Spleen (tissue), 11 donors: ENCODE results near the gene FRAS1. TPM values are rescaled to one million over a fixed set of nuclear protein-coding genes. Genes with fewer than 3 reads are reported as not detected.

Source experiments
- DNase-seq: peaks from one replicate; pipeline ENCODE4 v3.0.0-alpha.2; 2020
- H3K27ac ChIP-seq, 8 donors: fragments of 200-600 bp; sonication (generic) in 7 of 8; 1 replicate in 4 of 8; 2 replicates in 4 of 8; pipeline versions ENCODE4 v1.5.0 to v1.8.0; 2016 to 2021; ENCODE audit warnings: inconsistent platforms in 4 of 8, mild to moderate bottlenecking in 4 of 8, moderate library complexity in 1 of 8
- H3K27me3 ChIP-seq, 7 donors: fragments of 200-600 bp; sonication (generic) in 6 of 7; replicated peaks in 1 of 7; 1 replicate in 4 of 7; 2 replicates in 3 of 7; pipeline versions ENCODE4 v1.5.0 to v1.8.0; 2016 to 2021; ENCODE audit warnings: inconsistent platforms in 3 of 7, mild to moderate bottlenecking in 1 of 7
- H3K36me3 ChIP-seq, 6 donors: fragments of 200-600 bp; sonication (generic) in 5 of 6; 1 replicate in 4 of 6; 2 replicates in 2 of 6; pipeline versions ENCODE4 v1.5.0 to v1.8.0; 2016 to 2021; ENCODE audit warnings: inconsistent platforms in 2 of 6
- H3K4me1 ChIP-seq, 6 donors: fragments of 200-600 bp; sonication (generic) in 5 of 6; 1 replicate in 3 of 6; 2 replicates in 3 of 6; pipeline versions ENCODE4 v1.5.0 to v1.8.0; 2016 to 2021; ENCODE audit warnings: inconsistent platforms in 3 of 6
- H3K4me3 ChIP-seq, 8 donors: fragments of 200-600 bp; sonication (generic) in 7 of 8; 1 replicate in 4 of 8; 2 replicates in 4 of 8; pipeline versions ENCODE4 v1.5.0 to v1.8.0; 2016 to 2021; ENCODE audit warnings: inconsistent platforms in 4 of 8, mild to moderate bottlenecking in 4 of 8, moderate library complexity in 2 of 8
- H3K9me3 ChIP-seq, 8 donors: fragments of 200-600 bp; sonication (generic) in 7 of 8; 1 replicate in 4 of 8; 2 replicates in 4 of 8; pipeline versions ENCODE4 v1.5.0 to v1.8.0; 2016 to 2021; ENCODE audit warnings: inconsistent platforms in 4 of 8
- POLR2A ChIP-seq, 3 donors: fragments of 450-650 bp; IDR thresholded peaks; one replicate each; pipeline ENCODE4 v1.5.1; 2017; ENCODE audit warnings: antibody characterized with exemption in 3 of 3, mild to moderate bottlenecking in 1 of 3
- POLR2AphosphoS5 ChIP-seq, 3 donors: sonication (generic); formaldehyde crosslinking; IDR thresholded peaks; one replicate each; pipeline ENCODE4 v1.5.1; 2017; ENCODE audit warnings: antibody characterized with exemption in 3 of 3
- WGBS, 5 donors: extraction: QIAGEN DNeasy Blood & Tissue Kit in 3 of 5; methylation state at CpG; one replicate each; pipeline versions ENCODE4 v1.1.5 to v1.1.7; 2013 to 2018; 5-methylcytosine and 5-hydroxymethylcytosine counted together
- intact Hi-C: fragments of 100-400 bp; cut with DNase I; formaldehyde crosslinking; loops from one replicate; pipeline ENCODE4 v1.15.0; 2023; ENCODE audit warnings: low total_unique reads
- polyA plus RNA-seq, 3 donors: library from polyadenylated mRNA; stranded (reverse); fragments of 200-250 nt; gene quantifications; one replicate each; pipeline ENCODE4 v1.2.1, GENCODE V29; 2013
- total RNA-seq, 7 donors: library from RNA; depleted of rRNA in 3 of 7; stranded (reverse); fragments of >200 nt in 3 of 7; fragmentation: NEBNext Ultra II Directional in 4 of 7; extraction: Animal tissue kit (Norgen Biotek cat#: 25700) in 4 of 7; gene quantifications; one replicate each; pipeline versions ENCODE4 v1.1.0 to v1.2.1, GENCODE V29; 2016 to 2021
- TF ChIP-seq, protein P1 (sequence below), 11 experiments: fragments of 200-600 bp in 7 of 11; fragments of 450-650 bp in 4 of 11; sonication (generic) in 4 of 11; IDR thresholded peaks in 8 of 11; conservative IDR thresholded peaks in 3 of 11; 1 replicate in 7 of 11; 2 replicates in 4 of 11; pipeline versions ENCODE4 v1.4.0 to v1.8.0; 2016 to 2021; ENCODE audit warnings: antibody characterized with exemption in 11 of 11, inconsistent platforms in 4 of 11, mild to moderate bottlenecking in 1 of 11
- donor health status: healthy with polysubstance abuse.
- donor health status: DM: no; HTN: no; CAD: no; lungs with moderate emphysema.
- donor health status: DM: no; HTN: no; CAD: no.
- donor health status: Bipolar disorder and iron deficiency.
- donor health status: healthy.
- donor health status: DM: no; HTN: no; CAD: no.
- donor health status: DM: yes; HTN: yes; CAD: no.

FRAS1 gene
- total and polyA plus RNA-seq, 10 donors = 0.10 to 3.0 (median 1.3) TPM

DNA sequence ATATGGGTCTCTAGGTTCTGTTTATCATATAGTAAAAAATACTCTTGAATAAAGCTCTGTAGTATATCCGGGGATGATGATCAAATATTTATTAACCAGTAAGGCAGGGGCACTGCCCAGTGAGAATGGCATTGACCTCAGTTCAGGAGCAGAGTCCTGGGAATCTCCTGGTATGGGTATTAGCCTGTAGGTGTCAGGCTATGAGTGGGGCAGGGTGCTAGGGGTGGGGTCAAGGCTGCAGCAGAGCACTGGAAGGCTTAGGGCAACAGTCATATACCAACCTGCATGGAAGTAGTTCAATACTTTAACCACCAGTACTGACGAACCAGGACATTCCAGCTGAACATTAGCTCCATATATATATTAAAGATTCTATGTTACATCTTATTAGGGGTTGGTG lies 274.1 kb downstream of the FRAS1 start:
- Histone ChIP-seq H3K4me3 (no peak overlapping the region), H3K27me3 (no peaks in the 10 kb centered on the region), H3K36me3 (no peaks in the 10 kb centered on the region), H3K9me3 (peaks cover 0 to 4% (median 0%) of the 10 kb centered on the region in 8 donors), H3K27ac (no peak overlapping the region), H3K4me1 (no peaks in the 10 kb centered on the region)
- DNase-seq = no peak
- intact Hi-C loops = no loop called here
- WGBS, 5 donors = 78 to 95% (median 83%) methylated on average over 2 of the region's 2 CpGs
- no peak for TF ChIP-seq POLR2A (IDR thresholded peaks at IDR 0.05)
- TF ChIP-seq, protein P1, sequence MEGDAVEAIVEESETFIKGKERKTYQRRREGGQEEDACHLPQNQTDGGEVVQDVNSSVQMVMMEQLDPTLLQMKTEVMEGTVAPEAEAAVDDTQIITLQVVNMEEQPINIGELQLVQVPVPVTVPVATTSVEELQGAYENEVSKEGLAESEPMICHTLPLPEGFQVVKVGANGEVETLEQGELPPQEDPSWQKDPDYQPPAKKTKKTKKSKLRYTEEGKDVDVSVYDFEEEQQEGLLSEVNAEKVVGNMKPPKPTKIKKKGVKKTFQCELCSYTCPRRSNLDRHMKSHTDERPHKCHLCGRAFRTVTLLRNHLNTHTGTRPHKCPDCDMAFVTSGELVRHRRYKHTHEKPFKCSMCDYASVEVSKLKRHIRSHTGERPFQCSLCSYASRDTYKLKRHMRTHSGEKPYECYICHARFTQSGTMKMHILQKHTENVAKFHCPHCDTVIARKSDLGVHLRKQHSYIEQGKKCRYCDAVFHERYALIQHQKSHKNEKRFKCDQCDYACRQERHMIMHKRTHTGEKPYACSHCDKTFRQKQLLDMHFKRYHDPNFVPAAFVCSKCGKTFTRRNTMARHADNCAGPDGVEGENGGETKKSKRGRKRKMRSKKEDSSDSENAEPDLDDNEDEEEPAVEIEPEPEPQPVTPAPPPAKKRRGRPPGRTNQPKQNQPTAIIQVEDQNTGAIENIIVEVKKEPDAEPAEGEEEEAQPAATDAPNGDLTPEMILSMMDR (IDR thresholded peaks at IDR 0.05 in 8 of 11, conservative IDR thresholded peaks at IDR 0.05 in 3 of 11) = no peak
- TF ChIP-seq POLR2AphosphoS5 (IDR thresholded peaks at IDR 0.05) = no peak

DNA sequence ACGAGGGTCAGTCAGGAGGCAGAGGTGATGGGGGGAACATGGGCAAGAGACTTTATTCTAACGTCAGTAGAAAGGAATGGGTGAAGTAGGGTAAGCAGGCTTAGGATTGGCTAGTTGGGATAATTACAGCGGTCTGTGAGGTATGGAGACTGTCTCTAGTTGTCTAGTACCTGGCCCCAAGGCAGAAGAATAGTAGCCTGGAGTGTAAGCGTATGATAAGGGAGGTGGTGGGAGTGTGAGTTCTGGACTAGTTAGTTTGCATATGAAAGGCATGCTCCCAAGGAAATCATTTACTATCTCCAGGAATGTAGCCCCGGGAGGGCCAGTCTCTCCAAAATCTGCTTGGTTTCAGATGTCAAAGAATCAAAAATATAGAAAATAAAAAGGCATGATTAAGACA lies 274.8 kb downstream of the FRAS1 start:
- Histone ChIP-seq H3K9me3 (peaks cover 0 to 4% (median 0%) of the 10 kb centered on the region in 8 donors), H3K4me3 (no peak overlapping the region), H3K4me1 (no peaks in the 10 kb centered on the region), H3K27me3 (no peaks in the 10 kb centered on the region), H3K27ac (no peak overlapping the region), H3K36me3 (no peaks in the 10 kb centered on the region)
- WGBS, 5 donors = 81 to 89% (median 87%) methylated on average over 5 of the region's 5 CpGs
- no peak for DNase-seq
- TF ChIP-seq, protein P1 (IDR thresholded peaks at IDR 0.05 in 8 of 11, conservative IDR thresholded peaks at IDR 0.05 in 3 of 11) = no peak
- no peak for TF ChIP-seq POLR2A (IDR thresholded peaks at IDR 0.05)
- no peak for TF ChIP-seq POLR2AphosphoS5 (IDR thresholded peaks at IDR 0.05)
- intact Hi-C loops = no loop called here

DNA sequence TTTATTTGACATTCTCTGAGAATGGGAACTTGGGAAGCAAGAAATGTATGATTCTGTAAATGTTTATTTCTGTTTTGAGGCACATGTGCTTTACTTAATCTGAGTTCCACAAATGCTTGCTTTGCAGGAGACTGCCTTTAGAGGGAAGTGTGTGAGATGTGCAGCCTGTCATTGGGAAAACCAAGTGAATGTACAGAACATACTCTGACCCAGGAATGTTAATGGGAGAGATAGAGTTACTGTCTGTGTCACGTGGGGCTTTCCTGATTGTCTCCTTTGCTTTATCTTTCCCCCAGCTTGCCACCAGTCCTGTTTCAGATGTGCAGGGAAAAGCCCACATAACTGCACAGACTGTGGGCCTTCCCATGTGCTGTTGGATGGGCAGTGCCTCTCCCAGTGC lies 275.9 kb downstream of the FRAS1 start:
- TF ChIP-seq POLR2AphosphoS5 (IDR thresholded peaks at IDR 0.05) (no peak), POLR2A (IDR thresholded peaks at IDR 0.05) (no peak)
- TF ChIP-seq, protein P1 (IDR thresholded peaks at IDR 0.05 in 8 of 11, conservative IDR thresholded peaks at IDR 0.05 in 3 of 11) = no peak
- intact Hi-C loops = no loop called here
- H3K4me1 ChIP-seq = no peaks in the 10 kb centered on the region
- no peaks in the 10 kb centered on the region for H3K27me3 ChIP-seq
- DNase-seq = no peak
- H3K27ac ChIP-seq = no peak overlapping the region
- H3K9me3 ChIP-seq = peaks cover 0 to 4% (median 0%) of the 10 kb centered on the region in 8 donors
- H3K4me3 ChIP-seq = no peak overlapping the region
- WGBS, 5 donors = 38 to 88% (median 58%) methylated on average over 1 of the region's 1 CpG
- no peaks in the 10 kb centered on the region for H3K36me3 ChIP-seq

DNA sequence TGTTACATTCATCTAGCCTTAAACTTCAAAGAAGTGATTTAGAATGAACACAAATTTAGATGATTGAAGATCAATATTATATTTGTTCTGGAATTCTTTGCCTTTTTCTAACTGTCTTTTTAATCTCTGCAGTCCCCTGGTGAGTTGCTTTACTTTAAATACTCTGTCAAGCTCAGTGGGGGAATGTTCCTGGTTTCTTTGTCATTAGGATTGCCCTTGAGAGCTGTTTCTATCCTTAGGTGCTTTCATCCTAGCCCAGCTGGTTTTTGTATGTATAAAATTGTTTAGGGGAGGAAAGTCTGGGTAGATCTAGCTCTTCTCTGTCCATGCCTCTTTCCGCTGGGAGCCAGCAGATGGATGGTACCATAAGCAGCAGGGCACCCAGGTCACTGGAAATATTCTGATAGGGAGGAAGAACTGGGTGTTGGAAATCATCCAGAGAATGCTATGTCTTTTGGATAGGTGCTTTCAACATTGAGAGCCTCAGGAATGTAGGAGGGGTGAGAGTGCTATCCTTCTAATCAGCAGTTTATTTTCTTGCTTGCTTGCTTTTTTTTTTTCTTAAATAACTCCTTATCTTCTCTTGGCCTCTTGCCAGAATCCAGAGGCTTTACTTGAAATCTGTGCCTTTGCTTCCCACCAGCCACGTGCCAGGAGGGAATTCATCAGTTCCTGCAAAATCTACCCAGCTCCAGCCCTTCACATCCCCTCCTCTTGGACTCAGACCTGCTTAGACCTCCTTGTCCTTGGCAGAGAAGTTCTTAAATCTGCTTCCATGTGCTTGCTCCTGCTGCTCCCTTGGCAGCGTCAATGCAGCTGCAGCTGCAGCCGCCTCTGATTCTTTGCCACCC lies 279.2 kb downstream of the FRAS1 start:
- WGBS, 5 donors = 67 to 77% (median 73%) methylated on average over 4 of the region's 4 CpGs
- DNase-seq = no peak
- Histone ChIP-seq H3K9me3 (no peaks in the 10 kb centered on the region), H3K27me3 (no peaks in the 10 kb centered on the region), H3K36me3 (no peaks in the 10 kb centered on the region), H3K4me1 (no peaks in the 10 kb centered on the region), H3K27ac (no peak overlapping the region), H3K4me3 (no peak overlapping the region)
- intact Hi-C loops = no loop called here
- TF ChIP-seq POLR2AphosphoS5 (IDR thresholded peaks at IDR 0.05) (no peak), POLR2A (IDR thresholded peaks at IDR 0.05) (no peak)
- TF ChIP-seq, protein P1 (IDR thresholded peaks at IDR 0.05 in 8 of 11, conservative IDR thresholded peaks at IDR 0.05 in 3 of 11) = no peak
